Smooth muscle cell (in vitro differentiated cells): ENCODE results near the gene LINGO1. TPM values are rescaled to one million over a fixed set of nuclear protein-coding genes. Genes with fewer than 3 reads are reported as not detected.

Source experiments
- DNase-seq: peaks from one replicate; lab custom pipeline; 2025; ENCODE audit not compliant: unreplicated experiment; lab: John Stamatoyannopoulos, UW
- H2AFZ ChIP-seq: fragments of 200-600 bp; sonication (generic); 2 replicates; pipeline ENCODE4 v1.6.0; 2016; ENCODE audit warnings: antibody characterized with exemption, low read depth, mild to moderate bottlenecking
- H3F3A ChIP-seq: fragments of 200-600 bp; sonication (generic); 2 replicates; pipeline ENCODE4 v1.6.0; 2017; ENCODE audit warnings: antibody characterized with exemption, low read depth
- H3K27ac ChIP-seq: fragments of 200-600 bp; sonication (generic); 2 replicates; pipeline ENCODE4 v1.5.1; 2016; ENCODE audit warnings: low read depth, mild to moderate bottlenecking
- H3K27me3 ChIP-seq: fragments of 200-600 bp; sonication (generic); 2 replicates; pipeline ENCODE4 v1.6.1; 2016; ENCODE audit warnings: low read depth, mild to moderate bottlenecking
- H3K36me3 ChIP-seq: fragments of 200-600 bp; sonication (generic); 2 replicates; pipeline ENCODE4 v1.5.1; 2016; ENCODE audit warnings: low read depth
- H3K4me1 ChIP-seq: fragments of 200-600 bp; sonication (generic); 2 replicates; pipeline ENCODE4 v1.5.1; 2016; ENCODE audit warnings: low read depth
- H3K4me2 ChIP-seq: fragments of 200-600 bp; sonication (generic); 2 replicates; pipeline ENCODE4 v1.6.0; 2016; ENCODE audit warnings: mild to moderate bottlenecking
- H3K4me3 ChIP-seq: fragments of 200-600 bp; sonication (generic); 2 replicates; pipeline ENCODE4 v1.5.1; 2016; ENCODE audit warnings: mild to moderate bottlenecking
- H3K79me2 ChIP-seq: fragments of 200-600 bp; sonication (generic); 2 replicates; pipeline ENCODE4 v1.6.0; 2016; ENCODE audit warnings: low read depth, mild to moderate bottlenecking
- H3K9ac ChIP-seq: fragments of 200-600 bp; sonication (generic); 2 replicates; pipeline ENCODE4 v1.6.0; 2016; ENCODE audit warnings: low read depth
- H3K9me3 ChIP-seq: fragments of 200-600 bp; sonication (generic); replicated peaks from 2 replicates; pipeline ENCODE4 v1.5.1; 2016; ENCODE audit warnings: low read depth
- H4K20me1 ChIP-seq: fragments of 200-600 bp; sonication (generic); 2 replicates; pipeline ENCODE4 v1.6.0; 2016; ENCODE audit warnings: low read depth
- CTCF ChIP-seq: fragments of 200-600 bp; sonication (generic); IDR thresholded peaks from 2 replicates; pipeline ENCODE4 v1.5.1; 2017; ENCODE audit warnings: borderline replicate concordance, mild to moderate bottlenecking, antibody characterized with exemption; ENCODE audit not compliant: insufficient read depth, poor library complexity, severe bottlenecking
- WGBS: methylation state at CpG from one replicate; pipeline ENCODE4 v1.1.7; 2016; ENCODE audit warnings: low lambda C conversion rate; 5-methylcytosine and 5-hydroxymethylcytosine counted together
- polyA plus RNA-seq: library from polyadenylated mRNA; unstranded; fragments of >200 nt; fragmentation: Nextera tagmentation; extraction: Ambion mirVana; gene quantifications from 2 replicates; pipeline ENCODE4 v1.2.1, GENCODE V29; 2016
- total RNA-seq: library from RNA; depleted of rRNA; stranded (reverse); fragments of >200 nt; gene quantifications from 2 replicates; pipeline ENCODE4 v1.2.3, GENCODE V29; 2014

Gene LINGO1
- total and polyA plus RNA-seq, 2 experiments from 2014 or later: 3.5 to 13.4 TPM

DNA sequence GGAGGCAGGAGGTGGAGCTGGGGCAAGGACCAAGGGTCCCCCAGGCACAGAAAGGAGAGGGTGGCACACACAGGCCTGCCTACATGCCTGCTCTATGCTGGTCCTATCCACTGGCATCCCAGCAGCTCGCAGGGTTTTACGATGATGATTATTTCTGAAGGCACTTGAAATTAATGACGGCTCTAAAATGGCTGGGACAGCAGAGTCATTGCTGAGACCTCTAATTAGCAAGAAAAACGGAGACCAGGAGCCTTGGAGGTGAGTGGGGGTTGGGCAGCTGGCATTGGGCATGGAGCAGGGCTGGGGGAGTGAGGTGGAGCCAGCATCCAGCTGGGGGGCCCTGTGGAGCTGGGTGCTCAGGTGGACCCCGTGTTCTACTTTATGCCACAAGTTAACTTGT lies 3.5 kb upstream of the LINGO1 start:
- no peaks in the 10 kb centered on the region for H3K36me3 ChIP-seq
- no peaks in the 10 kb centered on the region for H4K20me1 ChIP-seq
- H2AFZ ChIP-seq: no peak overlapping the region
- no peak overlapping the region for H3K4me2 ChIP-seq
- WGBS: 61% methylated on average over 5 of the region's 5 CpGs
- no peaks in the 10 kb centered on the region for H3F3A ChIP-seq
- no peak overlapping the region for H3K9ac ChIP-seq
- DNase-seq: no peak
- no peak overlapping the region for H3K27ac ChIP-seq
- H3K79me2 ChIP-seq: no peaks in the 10 kb centered on the region
- no peak for TF ChIP-seq CTCF
- H3K4me3 ChIP-seq: no peak overlapping the region
- no peaks in the 10 kb centered on the region for H3K9me3 ChIP-seq
- peaks cover 19% of the 10 kb centered on the region for H3K4me1 ChIP-seq
- H3K27me3 ChIP-seq: peaks cover 19% of the 10 kb centered on the region

DNA sequence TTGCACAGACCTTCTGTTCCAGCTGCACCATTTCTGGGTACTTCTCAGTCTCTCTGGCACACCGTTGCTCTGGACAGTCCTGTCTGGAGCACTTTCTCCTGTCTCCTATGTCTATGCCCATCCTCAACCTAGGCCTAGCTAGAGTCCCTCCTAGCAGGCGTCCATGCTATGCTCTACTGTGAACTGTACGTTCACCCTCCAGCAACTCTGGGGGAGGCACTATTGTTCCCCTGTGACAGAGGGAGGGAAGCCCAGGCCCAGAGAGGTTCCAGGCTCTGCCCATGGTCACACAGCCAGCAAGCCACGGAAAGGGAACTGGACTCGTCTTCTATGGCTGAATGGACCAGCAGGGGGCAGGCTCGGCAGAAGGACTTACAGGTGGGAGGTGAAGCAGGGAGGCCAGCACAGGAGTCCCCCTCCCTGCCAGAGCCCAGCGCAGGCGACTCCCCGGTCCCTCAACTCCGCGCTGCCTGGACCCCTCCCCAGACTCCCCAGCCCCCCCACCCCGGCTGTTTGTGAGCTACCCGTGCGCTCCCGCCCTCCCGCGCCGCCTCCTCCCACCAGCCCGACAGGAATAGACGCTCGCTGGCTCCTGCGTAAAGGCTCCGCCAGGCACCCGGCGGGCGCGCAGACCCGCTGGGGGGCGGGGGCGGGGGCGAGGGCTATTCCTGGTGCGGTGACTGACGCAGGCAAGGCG lies 1.7 kb upstream of the LINGO1 start:
- peaks cover 34% of the 10 kb centered on the region for H3K4me1 ChIP-seq
- no peak overlapping the region for H2AFZ ChIP-seq
- no peak for DNase-seq
- peak overlapping the region; percentile 68 for H3K4me2 ChIP-seq
- no peak overlapping the region for H3K27ac ChIP-seq
- peaks cover 19% of the 10 kb centered on the region for H3K27me3 ChIP-seq
- no peaks in the 10 kb centered on the region for H3K9me3 ChIP-seq
- H3F3A ChIP-seq: no peaks in the 10 kb centered on the region
- 5% methylated on average over 9 of the region's 34 CpGs for WGBS
- no peaks in the 10 kb centered on the region for H3K79me2 ChIP-seq
- no peak overlapping the region for H3K9ac ChIP-seq
- H3K36me3 ChIP-seq: no peaks in the 10 kb centered on the region
- no peaks in the 10 kb centered on the region for H4K20me1 ChIP-seq
- TF ChIP-seq CTCF: peak; percentile 66
- no peak overlapping the region for H3K4me3 ChIP-seq

DNA sequence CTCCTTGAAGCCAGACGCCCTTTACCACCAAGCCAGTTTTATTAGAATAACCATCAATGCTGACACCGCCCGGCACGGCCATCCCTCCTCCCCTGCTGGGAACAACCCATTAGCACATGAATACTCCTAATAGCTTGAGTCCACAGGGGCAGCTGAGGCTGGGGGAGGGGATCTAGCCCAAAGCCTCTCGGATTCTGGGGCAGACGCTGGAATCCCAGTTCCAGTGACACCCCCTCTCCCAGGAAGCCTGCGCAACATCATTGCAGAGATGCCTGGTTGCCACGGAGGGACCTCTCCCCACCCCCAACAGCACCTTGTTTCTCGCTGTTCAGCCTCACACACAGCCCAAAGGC lies 1.2 kb upstream of the LINGO1 start:
- Histone ChIP-seq H3K9me3 (no peaks in the 10 kb centered on the region), H3K4me3 (no peak overlapping the region), H2AFZ (no peak overlapping the region), H3K27ac (no peak overlapping the region), H3K4me1 (peaks cover 34% of the 10 kb centered on the region), H3K27me3 (peaks cover 19% of the 10 kb centered on the region), H3F3A (no peaks in the 10 kb centered on the region), H3K4me2 (peak overlapping the region; percentile 93), H3K79me2 (no peaks in the 10 kb centered on the region), H3K9ac (no peak overlapping the region), H4K20me1 (no peaks in the 10 kb centered on the region), H3K36me3 (no peaks in the 10 kb centered on the region)
- TF ChIP-seq CTCF: no peak
- 8% methylated on average over 9 of the region's 9 CpGs for WGBS
- DNase-seq: no peak

DNA sequence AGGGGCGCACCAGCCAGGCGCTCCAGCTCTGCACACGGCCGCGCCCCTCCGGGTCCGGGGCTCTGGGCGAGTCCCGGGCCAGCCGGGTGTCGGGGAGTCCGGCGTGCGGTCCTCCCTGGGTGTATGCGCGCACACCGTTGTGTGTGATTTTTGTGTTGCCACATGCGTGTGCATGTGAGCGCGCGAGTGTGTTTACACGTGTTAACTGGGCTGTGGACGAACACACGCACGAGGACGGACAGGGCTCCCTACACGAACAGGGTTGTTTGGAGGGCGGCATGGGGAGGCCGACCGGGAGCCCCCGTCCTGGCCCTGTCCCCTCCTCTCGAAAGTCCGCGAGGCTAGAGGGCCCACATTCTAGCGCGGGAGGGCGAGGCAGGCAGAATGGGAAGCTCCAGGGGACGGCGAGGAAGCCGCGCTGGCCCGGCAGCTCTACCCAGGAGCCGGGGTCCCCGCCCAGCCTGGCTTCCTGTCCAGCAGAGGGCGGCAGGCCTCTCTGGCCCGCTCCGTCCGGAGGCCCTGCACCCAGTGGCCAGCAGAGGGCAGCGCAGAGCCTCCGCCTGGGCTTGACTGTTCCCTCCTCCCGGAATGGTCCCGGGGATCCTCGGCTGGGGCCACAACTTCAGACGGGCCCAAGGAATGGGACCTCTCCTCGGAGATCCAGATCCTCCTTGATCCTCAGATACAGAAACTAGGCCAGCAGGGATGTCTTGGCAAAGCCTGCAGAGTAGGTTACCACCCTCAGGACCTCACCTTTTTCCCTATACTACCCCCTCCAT lies 611 bp upstream of the LINGO1 start:
- Histone ChIP-seq H3K4me2 (peak overlapping the region; percentile 93), H3K9me3 (no peaks in the 10 kb centered on the region), H3K27ac (no peak overlapping the region), H3K4me1 (peaks cover 34% of the 10 kb centered on the region), H3K27me3 (peaks cover 19% of the 10 kb centered on the region), H3K9ac (no peak overlapping the region), H2AFZ (peak overlapping the region; percentile 86), H3K36me3 (no peaks in the 10 kb centered on the region), H3F3A (no peaks in the 10 kb centered on the region), H3K4me3 (peak overlapping the region; percentile 57), H4K20me1 (no peaks in the 10 kb centered on the region), H3K79me2 (no peaks in the 10 kb centered on the region)
- TF ChIP-seq CTCF: peak; percentile 99
- WGBS: 1% methylated on average over 52 of the region's 55 CpGs
- DNase-seq: peak; percentile 81
